Adrenal gland (tissue), 12 donors: ENCODE measurements around the gene ZC3H18. TPM values are rescaled to one million over a fixed set of nuclear protein-coding genes. Genes with fewer than 3 reads are reported as not detected.

Source experiments
- DNase-seq, 7 donors: peaks; one replicate each; pipeline ENCODE4 v3.0.0-alpha.2; 2019 to 2020
- H3K27ac ChIP-seq, 5 donors: fragments of 200-600 bp; sonication (generic) in 4 of 5; 1 replicate in 3 of 5; 2 replicates in 2 of 5; pipeline versions ENCODE4 v1.5.1 to v1.8.0; 2016 to 2020; ENCODE audit warnings: mild to moderate bottlenecking in 1 of 5
- H3K27me3 ChIP-seq: fragments of 200-600 bp; 2 replicates; pipeline ENCODE4 v1.8.0; 2021
- H3K36me3 ChIP-seq, 2 donors: fragments of 200-600 bp; replicated peaks in 1 of 2; 1 replicate in 1 of 2; 2 replicates in 1 of 2; pipeline versions ENCODE4 v1.5.1 to v1.8.0; 2018 to 2022
- H3K4me1 ChIP-seq, 2 donors: fragments of 200-600 bp; replicated peaks in 1 of 2; 1 replicate in 1 of 2; 2 replicates in 1 of 2; pipeline versions ENCODE4 v1.5.1 to v1.8.0; 2018 to 2021
- H3K4me3 ChIP-seq, 4 donors: fragments of 200-600 bp; sonication (generic) in 3 of 4; one replicate each; pipeline ENCODE4 v1.5.1; 2016 to 2018
- H3K9me3 ChIP-seq, 3 donors: fragments of 200-600 bp; sonication (generic) in 1 of 3; replicated peaks in 1 of 3; 1 replicate in 2 of 3; 2 replicates in 1 of 3; pipeline versions ENCODE4 v1.5.1 to v1.8.0; 2016 to 2021
- POLR2A ChIP-seq, 2 donors: fragments of 450-650 bp; IDR thresholded peaks; one replicate each; pipeline ENCODE4 v1.6.1; 2017; ENCODE audit warnings: antibody characterized with exemption in 2 of 2, mild to moderate bottlenecking in 2 of 2, moderate library complexity in 1 of 2
- WGBS, 4 donors: extraction: QIAGEN DNeasy Blood & Tissue Kit in 2 of 4; methylation state at CpG; one replicate each; pipeline versions ENCODE4 v1.1.5 to v1.1.7; 2013 to 2017; 5-methylcytosine and 5-hydroxymethylcytosine counted together
- intact Hi-C, 2 donors: fragments of 100-400 bp; cut with DNase I; formaldehyde crosslinking; loops; one replicate each; pipeline versions ENCODE4 v1.14.1 to v1.15.0; 2022 to 2023
- polyA plus RNA-seq, 3 donors: library from polyadenylated mRNA; stranded (reverse); fragments of 200-250 nt in 2 of 3; fragments of 350-450 nt in 1 of 3; fragmentation: Illumina TruSeq in 1 of 3; extraction: RNeasy Lipid Tissue Mini Kit (QIAGEN cat#74804) in 1 of 3; gene quantifications; one replicate each; pipeline ENCODE4 v1.2.3, GENCODE V29; 2013 to 2014
- total RNA-seq, 9 donors: library from RNA; depleted of rRNA in 4 of 9; stranded (reverse); fragments of >200 nt in 4 of 9; fragments of 120-200 nt in 1 of 9; fragmentation: NEBNext Ultra II Directional in 1 of 9; extraction: Animal tissue kit (Norgen Biotek cat#: 25700) in 1 of 9; gene quantifications; one replicate each; pipeline versions ENCODE4 v1.1.0 to v1.2.4, GENCODE V29; 2013 to 2023
- TF ChIP-seq, protein P1 (sequence below), 6 experiments: fragments of 450-650 bp in 4 of 6; fragments of 200-600 bp in 2 of 6; sonication (generic) in 1 of 6; IDR thresholded peaks; 1 replicate in 5 of 6; 2 replicates in 1 of 6; pipeline versions ENCODE4 v1.5.1 to v1.8.0; 2016 to 2021; ENCODE audit warnings: antibody characterized with exemption in 6 of 6, mild to moderate bottlenecking in 2 of 6, moderate library complexity in 1 of 6
- donor health status: healthy with polysubstance abuse.
- donor health status: Bipolar disorder and iron deficiency.
- donor health status: DM: yes; HTN: yes; CAD: no.
- donor health status: DM: no; HTN: no; CAD: no.
- donor health status: DM: no; HTN: no; CAD: no.
- donor health status: DM: yes; HTN: yes; CAD: no.

Gene ZC3H18
- total and polyA plus RNA-seq, 12 donors, result 6.1 to 49.1 (median 22.9) TPM

DNA sequence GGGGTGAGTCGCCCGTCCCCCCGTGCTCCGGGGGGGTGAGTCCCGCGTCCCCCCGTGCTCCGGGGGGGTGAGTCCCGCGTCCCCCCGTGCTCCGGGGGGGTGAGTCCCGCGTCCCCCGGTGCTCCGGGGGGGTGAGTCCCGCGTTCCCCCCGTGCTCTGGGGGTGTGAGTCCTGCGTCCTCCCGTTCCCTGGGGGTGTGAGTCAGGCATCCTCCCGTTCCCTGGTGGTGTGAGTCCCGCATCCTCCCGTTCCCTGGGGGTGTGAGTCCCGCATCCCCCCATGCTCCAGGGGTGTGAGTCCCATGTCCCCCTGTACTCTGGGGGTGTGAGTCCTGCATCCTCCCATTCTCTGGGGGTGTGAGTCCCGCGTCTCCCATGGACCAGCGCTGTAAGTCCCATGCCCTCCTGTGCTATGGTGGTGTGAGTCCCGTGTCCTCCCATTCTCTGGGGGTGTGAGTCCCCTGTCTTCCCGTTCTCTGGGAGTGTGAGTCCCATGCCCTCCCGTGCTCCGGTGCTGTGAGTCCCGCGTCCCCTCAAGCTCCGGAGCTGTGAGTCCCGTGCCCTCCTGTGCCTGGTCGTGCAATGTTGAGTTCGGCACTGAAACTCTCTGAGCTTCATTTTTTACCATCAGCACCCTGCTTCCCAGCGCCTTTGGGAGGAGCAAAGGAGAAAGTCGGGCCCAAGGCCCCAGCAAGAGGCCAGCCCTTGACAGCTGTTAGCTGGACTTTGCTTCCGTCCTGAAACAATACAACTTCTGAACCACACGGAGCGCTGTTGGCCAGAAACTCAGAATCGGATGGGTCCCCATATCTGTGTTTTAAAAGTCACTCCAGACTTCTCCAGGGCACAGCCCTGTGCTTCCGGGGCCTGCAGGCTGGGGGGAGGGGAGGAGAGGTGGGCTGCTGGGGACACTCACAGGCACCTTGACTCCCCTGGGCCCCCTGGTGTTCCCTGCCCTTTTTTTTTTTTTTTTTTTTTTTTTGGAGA lies 11.5 kb upstream of the ZC3H18 start:
- Histone ChIP-seq H3K27me3 (no peaks in the 10 kb centered on the region), H3K9me3 (no peaks in the 10 kb centered on the region), H3K27ac (no peak overlapping the region), H3K4me3 (no peak overlapping the region), H3K36me3 (no peaks in the 10 kb centered on the region), H3K4me1 (peaks cover 0 to 4% of the 10 kb centered on the region in 2 donors)
- no peak for TF ChIP-seq POLR2A (IDR thresholded peaks at IDR 0.05)
- TF ChIP-seq, protein P1, sequence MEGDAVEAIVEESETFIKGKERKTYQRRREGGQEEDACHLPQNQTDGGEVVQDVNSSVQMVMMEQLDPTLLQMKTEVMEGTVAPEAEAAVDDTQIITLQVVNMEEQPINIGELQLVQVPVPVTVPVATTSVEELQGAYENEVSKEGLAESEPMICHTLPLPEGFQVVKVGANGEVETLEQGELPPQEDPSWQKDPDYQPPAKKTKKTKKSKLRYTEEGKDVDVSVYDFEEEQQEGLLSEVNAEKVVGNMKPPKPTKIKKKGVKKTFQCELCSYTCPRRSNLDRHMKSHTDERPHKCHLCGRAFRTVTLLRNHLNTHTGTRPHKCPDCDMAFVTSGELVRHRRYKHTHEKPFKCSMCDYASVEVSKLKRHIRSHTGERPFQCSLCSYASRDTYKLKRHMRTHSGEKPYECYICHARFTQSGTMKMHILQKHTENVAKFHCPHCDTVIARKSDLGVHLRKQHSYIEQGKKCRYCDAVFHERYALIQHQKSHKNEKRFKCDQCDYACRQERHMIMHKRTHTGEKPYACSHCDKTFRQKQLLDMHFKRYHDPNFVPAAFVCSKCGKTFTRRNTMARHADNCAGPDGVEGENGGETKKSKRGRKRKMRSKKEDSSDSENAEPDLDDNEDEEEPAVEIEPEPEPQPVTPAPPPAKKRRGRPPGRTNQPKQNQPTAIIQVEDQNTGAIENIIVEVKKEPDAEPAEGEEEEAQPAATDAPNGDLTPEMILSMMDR (IDR thresholded peaks at IDR 0.05), result peak; percentile 51 to 71 (median 59)
- 27 to 55% (median 37%) methylated on average over 14 to 45 of the region's 45 CpGs for WGBS, 4 donors
- DNase-seq, result peak; percentile 69 to 92 (median 88)
- intact Hi-C loops, result no loop called here

DNA sequence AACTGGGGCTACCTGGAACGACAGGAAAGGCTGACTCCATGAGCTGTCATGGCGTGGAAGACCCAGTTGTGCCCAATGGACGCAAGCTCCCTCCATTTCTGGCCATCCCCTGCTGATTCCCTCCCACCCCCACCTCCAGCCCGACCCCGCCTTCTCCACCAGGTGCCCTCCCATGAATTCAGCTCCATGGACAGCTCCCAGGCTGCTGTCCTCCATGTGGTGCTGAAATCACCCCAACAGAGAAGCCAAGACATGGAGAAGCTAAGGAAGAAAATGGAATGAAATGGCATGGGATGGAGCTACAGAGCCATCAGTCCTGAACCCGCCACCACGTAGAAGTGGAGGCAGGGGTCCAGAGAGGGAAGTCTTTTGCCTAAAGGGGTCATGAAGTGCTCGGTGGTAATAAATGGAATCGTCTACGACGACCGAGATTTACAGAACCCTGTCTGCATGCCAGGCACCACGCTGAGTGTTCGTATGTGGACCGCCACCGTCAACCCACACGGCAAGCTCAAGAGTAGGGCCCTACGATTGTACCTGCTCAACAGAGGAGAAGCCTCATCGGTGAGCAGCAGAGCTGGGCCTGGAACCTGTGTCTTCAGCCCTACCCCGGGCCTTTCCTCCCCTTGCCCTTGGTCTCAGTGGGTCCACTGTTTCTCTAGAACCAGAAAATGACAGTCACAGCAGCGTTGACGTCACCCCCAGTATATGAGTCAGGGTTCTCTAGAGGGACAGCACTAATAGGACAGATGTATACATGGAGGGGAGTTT lies 9.3 kb upstream of the ZC3H18 start:
- WGBS, 4 donors, result 58 to 65% (median 60%) methylated on average over 17 to 22 of the region's 22 CpGs
- no peak overlapping the region for H3K4me3 ChIP-seq
- H3K36me3 ChIP-seq, result no peaks in the 10 kb centered on the region
- H3K4me1 ChIP-seq, result peaks cover 0 to 4% of the 10 kb centered on the region in 2 donors
- H3K27me3 ChIP-seq, result no peaks in the 10 kb centered on the region
- H3K27ac ChIP-seq, result no peak overlapping the region
- peak in 1 of 7 donors; percentile 11 for DNase-seq
- intact Hi-C loops, result loop anchor here (5.0 kb wide), 1 partner anchor 119 kb away; no protein-coding TSS in a partner anchor
- H3K9me3 ChIP-seq, result no peaks in the 10 kb centered on the region
- TF ChIP-seq POLR2A (IDR thresholded peaks at IDR 0.05), result no peak
- TF ChIP-seq, protein P1 (IDR thresholded peaks at IDR 0.05), result no peak

DNA sequence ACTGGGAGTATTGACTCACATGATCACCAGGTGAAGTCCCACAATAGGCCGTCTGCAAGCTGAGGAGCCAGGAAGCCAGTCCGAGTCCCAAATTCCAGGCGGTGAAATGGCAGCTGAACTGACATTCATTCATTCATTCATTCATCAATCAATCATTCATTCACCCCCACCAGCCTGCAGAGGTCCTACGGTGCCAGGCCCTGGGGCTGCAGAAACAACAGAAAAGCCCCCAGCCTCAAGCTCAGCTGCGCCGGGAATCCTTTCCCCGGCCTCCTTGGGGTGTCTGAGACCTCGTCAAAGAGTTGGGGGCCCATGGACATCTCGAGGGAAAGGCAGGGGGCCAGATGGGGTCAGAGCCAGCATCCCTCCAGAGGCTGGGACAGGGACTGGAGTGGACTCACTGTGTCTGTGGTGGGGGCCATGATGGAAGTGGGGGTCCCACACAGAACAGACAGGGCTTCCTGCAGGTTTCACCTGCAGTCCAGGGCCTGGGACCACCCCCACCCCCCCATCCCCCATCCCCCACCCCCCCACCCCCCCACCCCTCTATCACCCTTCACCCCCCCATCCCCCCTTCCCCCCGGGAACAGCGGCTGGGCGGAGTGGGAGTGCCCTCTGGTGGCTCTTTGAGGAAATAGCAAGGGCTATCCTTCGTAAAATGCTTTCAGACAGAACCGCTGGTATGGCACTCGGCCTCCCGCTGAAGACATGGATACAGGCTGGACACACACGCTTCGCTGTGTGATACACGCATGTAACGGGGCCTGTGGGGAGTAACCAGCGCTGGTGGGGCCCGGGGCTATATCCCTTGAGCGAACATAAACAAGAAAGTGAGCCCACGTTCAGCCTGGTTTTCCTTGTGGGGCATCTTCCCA lies 8.5 kb upstream of the ZC3H18 start:
- DNase-seq, result peak; percentile 45 to 69 (median 59)
- Histone ChIP-seq H3K4me1 (peaks cover 0 to 4% of the 10 kb centered on the region in 2 donors), H3K27me3 (no peaks in the 10 kb centered on the region), H3K36me3 (no peaks in the 10 kb centered on the region), H3K27ac (no peak overlapping the region), H3K4me3 (peak overlapping the region in 1 of 4 donors; percentile 36), H3K9me3 (no peaks in the 10 kb centered on the region)
- TF ChIP-seq, protein P1 (IDR thresholded peaks at IDR 0.05), result peak; percentile 42 to 69 (median 54)
- TF ChIP-seq POLR2A (IDR thresholded peaks at IDR 0.05), result no peak
- WGBS, 4 donors, result 19 to 28% (median 24%) methylated on average over 11 to 23 of the region's 24 CpGs
- intact Hi-C loops, result loop anchor here (5.0 kb wide), 1 partner anchor 119 kb away; no protein-coding TSS in a partner anchor
